Measurements from ENCODE around the gene PLXNB1.

The PLXNB1 gene

DNA sequence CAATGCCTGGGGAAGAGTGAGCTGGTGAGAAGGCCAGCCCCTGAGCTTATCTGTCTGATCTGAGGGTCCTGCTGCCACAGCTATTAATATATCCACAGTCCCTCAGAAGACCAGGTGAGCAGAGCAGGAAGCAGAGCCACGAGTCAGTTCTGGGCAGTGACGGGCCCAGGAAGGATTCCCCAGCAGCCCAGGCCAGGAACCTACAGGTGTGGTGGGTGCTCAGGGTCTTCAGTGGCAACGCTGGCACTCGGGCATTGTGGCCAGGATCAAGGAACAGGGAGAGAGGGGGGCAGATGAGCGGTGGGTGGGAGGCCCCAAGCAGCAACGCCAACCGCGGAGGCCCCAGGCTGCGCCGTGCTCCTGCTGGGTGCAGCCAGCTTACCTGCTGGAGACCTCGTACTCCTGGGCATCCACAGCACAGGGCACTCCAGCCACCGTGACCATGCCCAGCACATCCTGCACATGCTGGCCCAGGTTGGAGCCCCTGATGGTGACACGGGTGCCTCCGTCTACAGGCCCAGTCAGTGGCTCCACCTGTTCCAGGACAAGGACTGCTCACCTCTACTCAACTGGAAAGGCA lies 12.3 kb downstream of the PLXNB1 start:
- H3K27me3 ChIP-seq (ENCODE audit: insufficient read depth, poor library complexity, severe bottlenecking) = no peaks in the 10 kb centered on the region
- H3K4me3 ChIP-seq (replicated peaks; ENCODE audit: insufficient read depth, low read length) = no peak overlapping the region
- no peak overlapping the region for H3K27ac ChIP-seq (replicated peaks)
- DNase-seq (ENCODE audit: low read depth in 1 of 2, low spot score in 1 of 2) = no peak
- no peak for TF ChIP-seq POLR2AphosphoS5 (IDR thresholded peaks at IDR 0.05; ENCODE audit: low read depth)
- TF ChIP-seq CTCF (IDR thresholded peaks at IDR 0.05; ENCODE audit: insufficient read depth, low read length) = no peak
- TF ChIP-seq GABPA (IDR thresholded peaks at IDR 0.05; ENCODE audit: low read depth) = no peak
- no peak for TF ChIP-seq SPI1 (IDR thresholded peaks at IDR 0.05; ENCODE audit: borderline replicate concordance, low read depth)
- TF ChIP-seq, protein P1, sequence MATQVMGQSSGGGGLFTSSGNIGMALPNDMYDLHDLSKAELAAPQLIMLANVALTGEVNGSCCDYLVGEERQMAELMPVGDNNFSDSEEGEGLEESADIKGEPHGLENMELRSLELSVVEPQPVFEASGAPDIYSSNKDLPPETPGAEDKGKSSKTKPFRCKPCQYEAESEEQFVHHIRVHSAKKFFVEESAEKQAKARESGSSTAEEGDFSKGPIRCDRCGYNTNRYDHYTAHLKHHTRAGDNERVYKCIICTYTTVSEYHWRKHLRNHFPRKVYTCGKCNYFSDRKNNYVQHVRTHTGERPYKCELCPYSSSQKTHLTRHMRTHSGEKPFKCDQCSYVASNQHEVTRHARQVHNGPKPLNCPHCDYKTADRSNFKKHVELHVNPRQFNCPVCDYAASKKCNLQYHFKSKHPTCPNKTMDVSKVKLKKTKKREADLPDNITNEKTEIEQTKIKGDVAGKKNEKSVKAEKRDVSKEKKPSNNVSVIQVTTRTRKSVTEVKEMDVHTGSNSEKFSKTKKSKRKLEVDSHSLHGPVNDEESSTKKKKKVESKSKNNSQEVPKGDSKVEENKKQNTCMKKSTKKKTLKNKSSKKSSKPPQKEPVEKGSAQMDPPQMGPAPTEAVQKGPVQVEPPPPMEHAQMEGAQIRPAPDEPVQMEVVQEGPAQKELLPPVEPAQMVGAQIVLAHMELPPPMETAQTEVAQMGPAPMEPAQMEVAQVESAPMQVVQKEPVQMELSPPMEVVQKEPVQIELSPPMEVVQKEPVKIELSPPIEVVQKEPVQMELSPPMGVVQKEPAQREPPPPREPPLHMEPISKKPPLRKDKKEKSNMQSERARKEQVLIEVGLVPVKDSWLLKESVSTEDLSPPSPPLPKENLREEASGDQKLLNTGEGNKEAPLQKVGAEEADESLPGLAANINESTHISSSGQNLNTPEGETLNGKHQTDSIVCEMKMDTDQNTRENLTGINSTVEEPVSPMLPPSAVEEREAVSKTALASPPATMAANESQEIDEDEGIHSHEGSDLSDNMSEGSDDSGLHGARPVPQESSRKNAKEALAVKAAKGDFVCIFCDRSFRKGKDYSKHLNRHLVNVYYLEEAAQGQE (IDR thresholded peaks at IDR 0.05; ENCODE audit: insufficient replicate concordance, low read depth) = no peak

DNA sequence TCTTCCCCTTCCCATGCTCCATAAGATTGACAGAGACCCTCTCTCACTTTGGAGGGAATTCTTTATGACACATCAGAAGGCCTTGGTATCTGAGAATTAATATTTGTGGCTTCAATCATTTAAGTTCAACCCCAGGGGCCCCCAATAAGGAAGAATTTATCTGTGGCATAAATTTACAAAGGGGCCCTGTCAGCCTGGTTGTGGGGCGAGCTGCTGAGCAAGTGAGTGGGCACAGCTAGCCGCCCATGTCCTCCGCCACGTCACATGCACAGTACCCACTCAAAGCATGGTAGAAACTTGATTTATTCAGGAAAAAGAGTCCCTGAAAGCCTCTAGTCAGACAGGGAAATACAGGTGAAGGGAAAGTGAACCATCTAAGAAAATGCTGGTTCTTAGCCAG lies 13.3 kb downstream of the PLXNB1 start:
- Histone ChIP-seq H3K27me3 (ENCODE audit: insufficient read depth, poor library complexity, severe bottlenecking) (no peaks in the 10 kb centered on the region), H3K27ac (replicated peaks) (no peak overlapping the region)
- TF ChIP-seq SPI1 (IDR thresholded peaks at IDR 0.05; ENCODE audit: borderline replicate concordance, low read depth) (no peak), GABPA (IDR thresholded peaks at IDR 0.05; ENCODE audit: low read depth) (no peak), CTCF (IDR thresholded peaks at IDR 0.05; ENCODE audit: insufficient read depth, low read length) (no peak), POLR2AphosphoS5 (IDR thresholded peaks at IDR 0.05; ENCODE audit: low read depth) (no peak)
- TF ChIP-seq, protein P1 (IDR thresholded peaks at IDR 0.05; ENCODE audit: insufficient replicate concordance, low read depth) = no peak

DNA sequence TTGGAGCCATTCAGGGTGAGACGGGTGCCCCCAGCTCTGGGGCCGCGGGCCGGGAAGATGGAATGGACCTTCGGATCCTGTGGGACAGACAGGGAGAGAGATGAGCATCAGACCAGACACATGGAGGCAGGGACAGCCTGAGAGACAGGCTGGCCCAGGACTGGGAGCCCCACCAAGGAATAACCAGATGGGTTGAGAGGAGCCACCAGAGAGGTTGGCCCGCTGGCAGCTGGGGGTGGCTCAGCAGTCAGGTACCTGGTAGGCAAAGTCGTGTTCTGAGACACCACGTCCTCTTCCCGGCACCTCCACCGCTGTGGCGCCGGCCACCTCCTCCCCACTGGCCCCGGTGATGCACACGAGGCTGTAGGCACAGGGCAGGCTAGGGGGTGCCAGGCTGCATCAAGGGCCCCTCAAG lies 13.8 kb downstream of the PLXNB1 start:
- Histone ChIP-seq H3K27ac (replicated peaks) (no peak overlapping the region), H3K4me3 (replicated peaks; ENCODE audit: insufficient read depth, low read length) (no peak overlapping the region), H3K27me3 (ENCODE audit: insufficient read depth, poor library complexity, severe bottlenecking) (no peaks in the 10 kb centered on the region)
- no peak for DNase-seq (ENCODE audit: low read depth in 1 of 2, low spot score in 1 of 2)
- TF ChIP-seq GABPA (IDR thresholded peaks at IDR 0.05; ENCODE audit: low read depth) = no peak
- TF ChIP-seq SPI1 (IDR thresholded peaks at IDR 0.05; ENCODE audit: borderline replicate concordance, low read depth) = no peak
- TF ChIP-seq, protein P1 (IDR thresholded peaks at IDR 0.05; ENCODE audit: insufficient replicate concordance, low read depth) = no peak
- TF ChIP-seq CTCF (IDR thresholded peaks at IDR 0.05; ENCODE audit: insufficient read depth, low read length) = no peak
- TF ChIP-seq POLR2AphosphoS5 (IDR thresholded peaks at IDR 0.05; ENCODE audit: low read depth) = no peak

More for the DNA sequence above, 13.3 kb downstream of the PLXNB1 start:
- no peak for DNase-seq (ENCODE audit: low read depth in 1 of 2, low spot score in 1 of 2)
- no peak overlapping the region for H3K4me3 ChIP-seq (replicated peaks; ENCODE audit: insufficient read depth, low read length)

Measured in HL-60 (cell line).